ENCODE data around the gene CEP164. TPM values are rescaled to one million over a fixed set of nuclear protein-coding genes. Genes with fewer than 3 reads are reported as not detected.
"Not testable (repeated sequence)": the region's sequence is repeated elsewhere in the genome, so short reads cannot be mapped to it uniquely, and the experiment has no call there.

The CEP164 gene
- total RNA-seq, 1 donor from 2014 or later: 40.1 TPM

DNA sequence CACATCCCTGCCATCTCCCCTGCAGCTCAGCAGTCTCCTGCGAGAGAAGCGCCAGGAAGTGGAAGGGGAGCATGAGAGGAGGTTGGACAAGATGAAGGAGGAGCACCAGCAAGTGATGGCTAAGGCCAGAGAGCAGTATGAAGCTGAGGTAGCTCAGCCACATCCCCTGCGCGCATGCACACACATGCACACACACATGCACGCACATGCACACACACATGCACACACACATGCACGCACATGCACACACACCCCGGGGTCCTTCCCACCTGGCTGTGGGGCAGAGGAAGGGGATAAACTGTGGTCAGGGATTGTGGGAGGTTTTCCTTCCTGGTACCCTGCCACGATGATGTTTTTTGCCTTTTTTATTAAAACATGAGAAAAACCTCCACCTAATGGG is 65.3 kb downstream of the CEP164 start:
- Mint-ChIP-seq H3K36me3 (ENCODE audit: unreplicated experiment) (peaks cover 59% of the 10 kb centered on the region), H3K27ac (ENCODE audit: unreplicated experiment) (no peak overlapping the region), H3K9me3 (ENCODE audit: unreplicated experiment) (no peaks in the 10 kb centered on the region)

GRCh38 chr11:117394221-117394925 is 66.7 kb downstream of the CEP164 start:
- no peak for TF ChIP-seq CTCF (IDR thresholded peaks at IDR 0.05)
- no peaks in the 10 kb centered on the region for H3K27me3 Mint-ChIP-seq (ENCODE audit: unreplicated experiment)
- peaks cover 67% of the 10 kb centered on the region for H3K36me3 Mint-ChIP-seq (ENCODE audit: unreplicated experiment)
- H3K4me1 Mint-ChIP-seq (ENCODE audit: unreplicated experiment): no peaks in the 10 kb centered on the region
- H3K27ac Mint-ChIP-seq (ENCODE audit: unreplicated experiment): no peak overlapping the region
- no peak overlapping the region for H3K4me3 Mint-ChIP-seq (ENCODE audit: unreplicated experiment)
- no peak for DNase-seq (ENCODE audit: extremely low spot score, unreplicated experiment)
- no peaks in the 10 kb centered on the region for H3K9me3 Mint-ChIP-seq (ENCODE audit: unreplicated experiment)

More for the DNA sequence above, 65.3 kb downstream of the CEP164 start:
- no peak for DNase-seq (ENCODE audit: extremely low spot score, unreplicated experiment)
- Mint-ChIP-seq H3K27me3 (ENCODE audit: unreplicated experiment) (no peaks in the 10 kb centered on the region), H3K4me1 (ENCODE audit: unreplicated experiment) (no peaks in the 10 kb centered on the region), H3K4me3 (ENCODE audit: unreplicated experiment) (no peak overlapping the region)
- TF ChIP-seq CTCF (IDR thresholded peaks at IDR 0.05): no peak

- Mint-ChIP-seq H3K9me3 (ENCODE audit: unreplicated experiment) (no peaks in the 10 kb centered on the region), H3K4me3 (ENCODE audit: unreplicated experiment) (no peak overlapping the region), H3K27me3 (ENCODE audit: unreplicated experiment) (no peaks in the 10 kb centered on the region), H3K36me3 (ENCODE audit: unreplicated experiment) (peaks cover 69% of the 10 kb centered on the region), H3K27ac (ENCODE audit: unreplicated experiment) (no peak overlapping the region), H3K4me1 (ENCODE audit: unreplicated experiment) (no peaks in the 10 kb centered on the region)
- no peak for DNase-seq (ENCODE audit: extremely low spot score, unreplicated experiment)
- no peak for TF ChIP-seq CTCF (IDR thresholded peaks at IDR 0.05)
Measured at GRCh38 chr11:117395476-117395875, 67.8 kb downstream of the CEP164 start.

DNA sequence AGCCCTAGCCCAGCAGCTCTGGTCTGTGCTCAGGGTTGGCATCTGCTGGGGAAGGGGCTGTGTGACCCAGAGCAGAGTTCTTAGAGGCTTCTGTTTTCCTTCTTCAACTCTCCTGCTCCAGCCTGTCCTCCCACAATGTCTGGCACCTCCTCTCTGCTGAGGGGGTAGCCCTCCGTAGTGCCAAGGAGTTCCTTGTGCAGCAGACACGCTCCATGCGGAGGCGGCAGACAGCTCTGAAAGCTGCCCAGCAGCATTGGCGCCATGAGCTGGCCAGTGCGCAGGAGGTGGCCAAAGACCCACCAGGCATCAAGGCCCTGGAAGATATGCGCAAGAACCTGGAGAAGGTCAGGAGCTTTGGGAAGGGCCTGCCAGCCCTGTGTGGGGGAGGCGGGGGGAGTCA is 69.3 kb downstream of the CEP164 start:
- no peaks in the 10 kb centered on the region for H3K27me3 Mint-ChIP-seq (ENCODE audit: unreplicated experiment)
- H3K27ac Mint-ChIP-seq (ENCODE audit: unreplicated experiment): no peak overlapping the region
- H3K4me1 Mint-ChIP-seq (ENCODE audit: unreplicated experiment): no peaks in the 10 kb centered on the region
- DNase-seq (ENCODE audit: extremely low spot score, unreplicated experiment): no peak
- no peak for TF ChIP-seq CTCF (IDR thresholded peaks at IDR 0.05)
- H3K4me3 Mint-ChIP-seq (ENCODE audit: unreplicated experiment): no peak overlapping the region
- no peaks in the 10 kb centered on the region for H3K9me3 Mint-ChIP-seq (ENCODE audit: unreplicated experiment)
- H3K36me3 Mint-ChIP-seq (ENCODE audit: unreplicated experiment): peaks cover 66% of the 10 kb centered on the region

GRCh38 chr11:117398618-117399017 is 71.0 kb downstream of the CEP164 start:
- not testable (repeated sequence) for H3K4me3 Mint-ChIP-seq (ENCODE audit: unreplicated experiment); H3K27me3 Mint-ChIP-seq (ENCODE audit: unreplicated experiment); H3K27ac Mint-ChIP-seq (ENCODE audit: unreplicated experiment); H3K9me3 Mint-ChIP-seq (ENCODE audit: unreplicated experiment); H3K4me1 Mint-ChIP-seq (ENCODE audit: unreplicated experiment); DNase-seq (ENCODE audit: extremely low spot score, unreplicated experiment)
- H3K36me3 Mint-ChIP-seq (ENCODE audit: unreplicated experiment): peaks cover 69% of the 10 kb centered on the region

GRCh38 chr11:117399100-117399840 is 71.6 kb downstream of the CEP164 start:
- not testable (repeated sequence) for DNase-seq (ENCODE audit: extremely low spot score, unreplicated experiment); H3K4me3 Mint-ChIP-seq (ENCODE audit: unreplicated experiment); H3K27me3 Mint-ChIP-seq (ENCODE audit: unreplicated experiment); H3K9me3 Mint-ChIP-seq (ENCODE audit: unreplicated experiment); H3K4me1 Mint-ChIP-seq (ENCODE audit: unreplicated experiment); H3K27ac Mint-ChIP-seq (ENCODE audit: unreplicated experiment)
- peaks cover 70% of the 10 kb centered on the region for H3K36me3 Mint-ChIP-seq (ENCODE audit: unreplicated experiment)

DNA sequence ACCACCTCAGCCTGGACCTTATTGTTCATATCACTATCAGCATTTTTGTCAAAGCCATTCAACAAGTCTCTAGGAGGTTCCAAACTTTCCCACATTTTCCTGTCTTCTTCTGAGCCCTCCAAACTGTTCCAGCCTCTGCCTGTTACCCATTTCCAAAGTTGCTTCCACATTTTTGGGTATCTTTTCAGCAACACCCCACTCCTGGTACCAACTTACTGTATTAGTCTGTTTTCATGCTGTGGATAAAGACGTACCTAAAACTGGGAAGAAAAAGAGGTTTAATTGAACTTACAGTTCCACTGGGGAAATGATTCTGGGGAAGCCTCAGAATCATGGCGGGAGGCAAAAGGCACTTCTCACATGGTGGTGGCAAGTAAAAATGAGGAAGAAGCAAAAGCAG is 78.2 kb downstream of the CEP164 start:
- not testable (repeated sequence) for H3K4me3 Mint-ChIP-seq (ENCODE audit: unreplicated experiment); H3K27ac Mint-ChIP-seq (ENCODE audit: unreplicated experiment); H3K4me1 Mint-ChIP-seq (ENCODE audit: unreplicated experiment); H3K9me3 Mint-ChIP-seq (ENCODE audit: unreplicated experiment); DNase-seq (ENCODE audit: extremely low spot score, unreplicated experiment); H3K27me3 Mint-ChIP-seq (ENCODE audit: unreplicated experiment)
- peaks cover 67% of the 10 kb centered on the region for H3K36me3 Mint-ChIP-seq (ENCODE audit: unreplicated experiment)
